Thyroid gland (tissue), 4 donors: Measurements from ENCODE around the gene CBARP. TPM values are rescaled to one million over a fixed set of nuclear protein-coding genes. Genes with fewer than 3 reads are reported as not detected.

Source experiments
- DNase-seq, 2 donors: peaks; one replicate each; pipeline ENCODE4 v3.0.0-alpha.2; 2019
- H3K27ac ChIP-seq, 3 donors: fragments of 200-600 bp; sonication (generic); 1 replicate in 2 of 3; 2 replicates in 1 of 3; pipeline ENCODE4 v1.5.1; 2016 to 2019; ENCODE audit warnings: mild to moderate bottlenecking in 1 of 3, moderate library complexity in 1 of 3
- H3K27me3 ChIP-seq: fragments of 200-600 bp; sonication (generic); one replicate; pipeline ENCODE4 v1.5.1; 2019
- H3K36me3 ChIP-seq, 2 donors: fragments of 200-600 bp; sonication (generic); one replicate each; pipeline ENCODE4 v1.5.1; 2016 to 2019
- H3K4me1 ChIP-seq, 2 donors: fragments of 200-600 bp; sonication (generic); one replicate each; pipeline ENCODE4 v1.5.1; 2017 to 2019
- H3K4me3 ChIP-seq, 3 donors: fragments of 200-600 bp; sonication (generic); replicated peaks in 1 of 3; 1 replicate in 2 of 3; 2 replicates in 1 of 3; pipeline ENCODE4 v1.5.1; 2016; ENCODE audit warnings: mild to moderate bottlenecking in 1 of 3
- H3K9me3 ChIP-seq: fragments of 200-600 bp; sonication (generic); one replicate; pipeline ENCODE4 v1.5.1; 2017
- CTCF ChIP-seq, 6 experiments: fragments of 200-600 bp in 3 of 6; fragments of 450-650 bp in 3 of 6; sonication (generic) in 3 of 6; IDR thresholded peaks; one replicate each; pipeline ENCODE4 v1.5.1; 2016 to 2019; ENCODE audit warnings: antibody characterized with exemption in 6 of 6, mild to moderate bottlenecking in 2 of 6, inconsistent platforms in 1 of 6, moderate library complexity in 1 of 6
- POLR2A ChIP-seq, 2 donors: fragments of 450-650 bp; IDR thresholded peaks; one replicate each; pipeline ENCODE4 v1.6.1; 2017; ENCODE audit warnings: antibody characterized with exemption in 2 of 2, mild to moderate bottlenecking in 2 of 2, moderate library complexity in 1 of 2
- WGBS, 2 donors: methylation state at CpG; one replicate each; pipeline ENCODE4 v1.1.5; 2017; 5-methylcytosine and 5-hydroxymethylcytosine counted together
- intact Hi-C: fragments of 100-400 bp; cut with DNase I; formaldehyde crosslinking; loops from one replicate; pipeline ENCODE4 v1.15.1; 2023
- total RNA-seq, 4 donors: library from RNA; depleted of rRNA; stranded (reverse); fragments of >200 nt; gene quantifications; one replicate each; pipeline ENCODE4 v1.2.3, GENCODE V29; 2016

The CBARP gene
- total RNA-seq, 4 donors from 2014 or later: 0.73 to 3.2 (median 1.5) TPM

GRCh38 chr19:1252221-1252820 is 14.5 kb upstream of the CBARP start:
- intact Hi-C loops: no loop called here
- DNase-seq: peak; percentile 96 to 97
- TF ChIP-seq POLR2A (IDR thresholded peaks at IDR 0.05) (peak in 1 of 2 donors; percentile 26), CTCF (IDR thresholded peaks at IDR 0.05) (no peak)
- Histone ChIP-seq H3K9me3 (no peaks in the 10 kb centered on the region), H3K4me1 (peaks cover 44 to 65% of the 10 kb centered on the region in 2 donors), H3K27me3 (no peaks in the 10 kb centered on the region), H3K4me3 (peak overlapping the region in 1 of 3 donors; percentile 83), H3K27ac (peak overlapping the region; percentile 84 to 99 (median 98)), H3K36me3 (peaks cover 51 to 53% of the 10 kb centered on the region in 2 donors)
- 2 to 3% methylated on average over 27 to 30 of the region's 30 CpGs for WGBS, 2 donors

GRCh38 chr19:1251330-1252220 is 13.8 kb upstream of the CBARP start:
- peaks cover 47 to 69% of the 10 kb centered on the region in 2 donors for H3K4me1 ChIP-seq
- peak overlapping the region; percentile 84 to 99 (median 98) for H3K27ac ChIP-seq
- H3K27me3 ChIP-seq: no peaks in the 10 kb centered on the region
- WGBS, 2 donors: 17 to 20% methylated on average over 31 to 36 of the region's 41 CpGs
- TF ChIP-seq POLR2A (IDR thresholded peaks at IDR 0.05): no peak
- no peak for TF ChIP-seq CTCF (IDR thresholded peaks at IDR 0.05)
- H3K36me3 ChIP-seq: peaks cover 43 to 46% of the 10 kb centered on the region in 2 donors
- H3K9me3 ChIP-seq: no peaks in the 10 kb centered on the region
- intact Hi-C loops: no loop called here
- H3K4me3 ChIP-seq: peak overlapping the region; percentile 15 to 83 (median 60)
- peak; percentile 61 to 65 for DNase-seq

GRCh38 chr19:1250437-1251260 is 12.8 kb upstream of the CBARP start:
- intact Hi-C loops: no loop called here
- 1 to 5% methylated on average over 17 to 18 of the region's 90 CpGs for WGBS, 2 donors
- H3K27ac ChIP-seq: peak overlapping the region; percentile 84 to 99 (median 98)

GRCh38 chr19:1249990-1250436 is 12.2 kb upstream of the CBARP start:
- Histone ChIP-seq H3K27me3 (no peaks in the 10 kb centered on the region), H3K4me1 (peaks cover 59 to 74% of the 10 kb centered on the region in 2 donors), H3K4me3 (peak overlapping the region; percentile 58 to 83 (median 59)), H3K27ac (peak overlapping the region; percentile 87 to 99 (median 98)), H3K9me3 (no peaks in the 10 kb centered on the region), H3K36me3 (peaks cover 29 to 30% of the 10 kb centered on the region in 2 donors)
- intact Hi-C loops: no loop called here
- no peak for DNase-seq
- WGBS, 2 donors: no CpG with 5 or more reads among the region's 67 CpGs
- TF ChIP-seq CTCF (IDR thresholded peaks at IDR 0.05) (no peak), POLR2A (IDR thresholded peaks at IDR 0.05) (no peak)

More at GRCh38 chr19:1250437-1251260, 12.8 kb upstream of the CBARP start:
- no peak for TF ChIP-seq CTCF (IDR thresholded peaks at IDR 0.05)
- no peak for TF ChIP-seq POLR2A (IDR thresholded peaks at IDR 0.05)
- Histone ChIP-seq H3K36me3 (peaks cover 36 to 37% of the 10 kb centered on the region in 2 donors), H3K4me1 (peaks cover 53 to 74% of the 10 kb centered on the region in 2 donors), H3K9me3 (no peaks in the 10 kb centered on the region), H3K27me3 (no peaks in the 10 kb centered on the region), H3K4me3 (peak overlapping the region in 2 of 3 donors; percentile 60 to 83)
- DNase-seq: peak; percentile 57 to 58
